ENCODE measurements around the gene CSNK1D. TPM values are rescaled to one million over a fixed set of nuclear protein-coding genes. Genes with fewer than 3 reads are reported as not detected.
"Not testable (repeated sequence)": the region's sequence is repeated elsewhere in the genome, so short reads cannot be mapped to it uniquely, and the experiment has no call there.

Gene CSNK1D
- total RNA-seq, 1 donor, result 73.5 TPM

- DNase-seq (ENCODE audit: low read depth in 2 of 3, low spot score in 2 of 3), result no peak
These were observed 3.4 kb upstream of the CSNK1D start for GRCh38 chr17:82276938-82277337.

GRCh38 chr17:82275326-82275725 lies 1.8 kb upstream of the CSNK1D start:
- DNase-seq (ENCODE audit: low read depth in 2 of 3, low spot score in 2 of 3), result no peak

- no peak for DNase-seq (ENCODE audit: low read depth in 2 of 3, low spot score in 2 of 3)
These were observed 877 bp upstream of the CSNK1D start for GRCh38 chr17:82274134-82275020.

- peak in 2 of 3 donors; percentile 29 to 42 for DNase-seq (ENCODE audit: low read depth in 2 of 3, low spot score in 2 of 3)
These were observed 789 bp downstream of the CSNK1D start for GRCh38 chr17:82272495-82273326.

GRCh38 chr17:82271401-82271800 lies 2.1 kb downstream of the CSNK1D start:
- DNase-seq (ENCODE audit: low read depth in 2 of 3, low spot score in 2 of 3), result no peak

GRCh38 chr17:82270651-82271050 lies 2.8 kb downstream of the CSNK1D start:
- DNase-seq (ENCODE audit: low read depth in 2 of 3, low spot score in 2 of 3), result no peak

GRCh38 chr17:82269882-82270500 lies 3.5 kb downstream of the CSNK1D start:
- DNase-seq (ENCODE audit: low read depth in 2 of 3, low spot score in 2 of 3), result no peak

GRCh38 chr17:82269138-82269881 lies 4.2 kb downstream of the CSNK1D start:
- no peak for DNase-seq (ENCODE audit: low read depth in 2 of 3, low spot score in 2 of 3)

GRCh38 chr17:82267575-82268379 lies 5.7 kb downstream of the CSNK1D start:
- DNase-seq (ENCODE audit: low read depth in 2 of 3, low spot score in 2 of 3), result peak in 2 of 3 donors; percentile 55 to 56

GRCh38 chr17:82266142-82266541 lies 7.4 kb downstream of the CSNK1D start:
- DNase-seq (ENCODE audit: low read depth in 2 of 3, low spot score in 2 of 3), result no peak

GRCh38 chr17:82263641-82264040 lies 9.9 kb downstream of the CSNK1D start:
- no peak for DNase-seq (ENCODE audit: low read depth in 2 of 3, low spot score in 2 of 3)

- no peak for DNase-seq (ENCODE audit: low read depth in 2 of 3, low spot score in 2 of 3)
These were observed 11.2 kb downstream of the CSNK1D start for GRCh38 chr17:82262344-82262743.

- not testable (repeated sequence) for DNase-seq (ENCODE audit: low read depth in 2 of 3, low spot score in 2 of 3)
These were observed 13.2 kb downstream of the CSNK1D start for GRCh38 chr17:82259972-82260961.

- DNase-seq (ENCODE audit: low read depth in 2 of 3, low spot score in 2 of 3), result no peak
These were observed 14.9 kb downstream of the CSNK1D start for GRCh38 chr17:82258555-82258954.

GRCh38 chr17:82257473-82257872 lies 16.0 kb downstream of the CSNK1D start:
- peak in 2 of 3 donors; percentile 43 to 59 for DNase-seq (ENCODE audit: low read depth in 2 of 3, low spot score in 2 of 3)

GRCh38 chr17:82256242-82256885 lies 17.1 kb downstream of the CSNK1D start:
- no peak for DNase-seq (ENCODE audit: low read depth in 2 of 3, low spot score in 2 of 3)

GRCh38 chr17:82255402-82255972 lies 18.0 kb downstream of the CSNK1D start:
- no peak for DNase-seq (ENCODE audit: low read depth in 2 of 3, low spot score in 2 of 3)

GRCh38 chr17:82254746-82255145 lies 18.8 kb downstream of the CSNK1D start:
- not testable (repeated sequence) for DNase-seq (ENCODE audit: low read depth in 2 of 3, low spot score in 2 of 3)
